Osteocyte (in vitro differentiated cells): ENCODE measurements around the gene AEBP1. TPM values are rescaled to one million over a fixed set of nuclear protein-coding genes. Genes with fewer than 3 reads are reported as not detected.

Experiments
- DNase-seq: peaks from one replicate; pipeline ENCODE4 v3.0.0; 2021; ENCODE audit warnings: mixed read lengths; ENCODE audit not compliant: unreplicated experiment; ENCODE audit errors: extremely low spot score
- H3K27ac Mint-ChIP-seq: one replicate; pipeline ENCODE4 v1.8.0; 2021; ENCODE audit warnings: mild to moderate bottlenecking, mixed read lengths; ENCODE audit not compliant: unreplicated experiment
- H3K27me3 Mint-ChIP-seq: one replicate; pipeline ENCODE4 v1.8.0; 2021; ENCODE audit warnings: mixed read lengths; ENCODE audit not compliant: unreplicated experiment
- H3K36me3 Mint-ChIP-seq: one replicate; pipeline ENCODE4 v1.8.0; 2021; ENCODE audit warnings: mixed read lengths; ENCODE audit not compliant: unreplicated experiment
- H3K4me1 Mint-ChIP-seq: one replicate; pipeline ENCODE4 v1.8.0; 2021; ENCODE audit warnings: mixed read lengths; ENCODE audit not compliant: unreplicated experiment
- H3K4me3 Mint-ChIP-seq: one replicate; pipeline ENCODE4 v1.8.0; 2021; ENCODE audit warnings: mild to moderate bottlenecking, moderate library complexity, mixed read lengths; ENCODE audit not compliant: unreplicated experiment
- H3K9me3 Mint-ChIP-seq: one replicate; pipeline ENCODE4 v1.8.0; 2021; ENCODE audit warnings: mixed read lengths; ENCODE audit not compliant: unreplicated experiment
- CTCF ChIP-seq: fragments of 200-600 bp; sonication (generic); IDR thresholded peaks from 2 replicates; pipeline ENCODE4 v1.5.0; 2021; ENCODE audit warnings: antibody characterized with exemption, mild to moderate bottlenecking, moderate library complexity
- total RNA-seq: library from RNA; stranded (reverse); gene quantifications from 2 replicates; pipeline ENCODE4 v1.2.1, GENCODE V29; 2021

AEBP1 gene
- total RNA-seq, 1 donor from 2014 or later, result 781 TPM

GRCh38 chr7:44153948-44154335, 49.8 kb downstream of the AEBP1 start:
- H3K27ac Mint-ChIP-seq, result no peak overlapping the region
- TF ChIP-seq CTCF, result no peak
- no peak overlapping the region for H3K4me3 Mint-ChIP-seq
- no peaks in the 10 kb centered on the region for H3K9me3 Mint-ChIP-seq
- H3K27me3 Mint-ChIP-seq, result no peaks in the 10 kb centered on the region
- no peaks in the 10 kb centered on the region for H3K36me3 Mint-ChIP-seq
- H3K4me1 Mint-ChIP-seq, result peaks cover 5% of the 10 kb centered on the region
- DNase-seq, result no peak

- Mint-ChIP-seq H3K4me1 (peaks cover 5% of the 10 kb centered on the region), H3K27me3 (no peaks in the 10 kb centered on the region), H3K36me3 (no peaks in the 10 kb centered on the region), H3K27ac (no peak overlapping the region), H3K9me3 (no peaks in the 10 kb centered on the region), H3K4me3 (no peak overlapping the region)
- TF ChIP-seq CTCF, result no peak
- DNase-seq, result no peak
These were observed 50.6 kb downstream of the AEBP1 start for GRCh38 chr7:44154703-44155102.

- TF ChIP-seq CTCF, result no peak
- no peak overlapping the region for H3K27ac Mint-ChIP-seq
- DNase-seq, result no peak
- H3K9me3 Mint-ChIP-seq, result no peaks in the 10 kb centered on the region
- H3K36me3 Mint-ChIP-seq, result no peaks in the 10 kb centered on the region
- no peaks in the 10 kb centered on the region for H3K27me3 Mint-ChIP-seq
- H3K4me1 Mint-ChIP-seq, result peaks cover 5% of the 10 kb centered on the region
- no peak overlapping the region for H3K4me3 Mint-ChIP-seq
These were observed 51.3 kb downstream of the AEBP1 start for GRCh38 chr7:44155191-44156185.

GRCh38 chr7:44156453-44157010, 52.4 kb downstream of the AEBP1 start:
- H3K36me3 Mint-ChIP-seq, result no peaks in the 10 kb centered on the region
- no peak overlapping the region for H3K4me3 Mint-ChIP-seq
- no peaks in the 10 kb centered on the region for H3K9me3 Mint-ChIP-seq
- peaks cover 5% of the 10 kb centered on the region for H3K4me1 Mint-ChIP-seq
- no peaks in the 10 kb centered on the region for H3K27me3 Mint-ChIP-seq
- DNase-seq, result no peak
- H3K27ac Mint-ChIP-seq, result no peak overlapping the region
- TF ChIP-seq CTCF, result no peak
